Activated T-cell treated with anti-CD3 and anti-CD28 coated beads for 1 hour (primary cell): ENCODE data around the gene RAD51B.

Source experiments
- DNase-seq: peaks from one replicate; pipeline ENCODE4 v3.0.0-alpha.2; 2020; ENCODE audit warnings: low read depth

The RAD51B gene

GRCh38 chr14:68335312-68335711 is 515.7 kb downstream of the RAD51B start:
- no peak for DNase-seq

- no peak for DNase-seq
These were observed 516.6 kb downstream of the RAD51B start for GRCh38 chr14:68336165-68336564.

GRCh38 chr14:68337279-68337678 is 517.7 kb downstream of the RAD51B start:
- no peak for DNase-seq

- no peak for DNase-seq
These were observed 520.7 kb downstream of the RAD51B start for GRCh38 chr14:68340262-68340661.

GRCh38 chr14:68341411-68342212 is 522.0 kb downstream of the RAD51B start:
- no peak for DNase-seq

GRCh38 chr14:68342216-68342763 is 522.7 kb downstream of the RAD51B start:
- no peak for DNase-seq

- DNase-seq: no peak
These were observed 524.0 kb downstream of the RAD51B start for GRCh38 chr14:68343534-68344118.

GRCh38 chr14:68345738-68346137 is 526.2 kb downstream of the RAD51B start:
- DNase-seq: no peak

- no peak for DNase-seq
These were observed 527.2 kb downstream of the RAD51B start for GRCh38 chr14:68346556-68347343.

GRCh38 chr14:68349900-68350629 is 530.5 kb downstream of the RAD51B start:
- DNase-seq: no peak

- no peak for DNase-seq
These were observed 535.8 kb downstream of the RAD51B start for GRCh38 chr14:68355415-68355814.

- DNase-seq: no peak
These were observed 538.2 kb downstream of the RAD51B start for GRCh38 chr14:68357777-68358176.

GRCh38 chr14:68358500-68358899 is 538.9 kb downstream of the RAD51B start:
- no peak for DNase-seq

- no peak for DNase-seq
These were observed 539.6 kb downstream of the RAD51B start for GRCh38 chr14:68359022-68359836.

- DNase-seq: no peak
These were observed 540.4 kb downstream of the RAD51B start for GRCh38 chr14:68359837-68360552.

- DNase-seq: no peak
These were observed 541.7 kb downstream of the RAD51B start for GRCh38 chr14:68361231-68361630.

GRCh38 chr14:68362846-68363245 is 543.3 kb downstream of the RAD51B start:
- DNase-seq: no peak

- DNase-seq: no peak
These were observed 543.9 kb downstream of the RAD51B start for GRCh38 chr14:68363466-68363842.

- DNase-seq: no peak
These were observed 544.5 kb downstream of the RAD51B start for GRCh38 chr14:68363843-68364767.
